H9 (cell line): Measurements from ENCODE around the gene CD300LG. TPM values are rescaled to one million over a fixed set of nuclear protein-coding genes. Genes with fewer than 3 reads are reported as not detected.
A peak's percentile ranks its signal among the peaks of the same experiment; 100 is the strongest.
"Not testable (repeated sequence)": the region's sequence is repeated elsewhere in the genome, so short reads cannot be mapped to it uniquely, and the experiment has no call there.

Experiments
- DNase-seq: peaks from one replicate; pipeline ENCODE4 v3.0.0-alpha.2; 2017
- H2AFZ ChIP-seq: one replicate; pipeline ENCODE4 v1.6.1; 2013; ENCODE audit warnings: mild to moderate bottlenecking, low read length, control low read depth, moderate library complexity
- H2AK5ac ChIP-seq: 2 replicates; pipeline ENCODE4 v1.6.1; 2013; ENCODE audit warnings: low read length, control low read depth, mixed read lengths; ENCODE audit not compliant: insufficient read length
- H2BK120ac ChIP-seq: one replicate; pipeline ENCODE4 v1.6.1; 2013; ENCODE audit warnings: low read depth, mild to moderate bottlenecking, low read length, control low read depth, inconsistent platforms; ENCODE audit not compliant: poor library complexity, severe bottlenecking
- H2BK12ac ChIP-seq: 2 replicates; pipeline ENCODE4 v1.6.1; 2013; ENCODE audit warnings: low read length, control low read depth, mixed read lengths, low read depth; ENCODE audit not compliant: insufficient read length
- H2BK15ac ChIP-seq: 2 replicates; pipeline ENCODE4 v1.6.1; 2013; ENCODE audit warnings: low read depth, low read length, control low read depth
- H2BK20ac ChIP-seq: one replicate; pipeline ENCODE4 v1.6.1; 2013; ENCODE audit warnings: low read depth, mild to moderate bottlenecking, low read length, control low read depth, inconsistent platforms; ENCODE audit not compliant: poor library complexity, severe bottlenecking
- H2BK5ac ChIP-seq: 2 replicates; pipeline ENCODE4 v1.6.1; 2013; ENCODE audit warnings: low read length, control low read depth, mixed read lengths; ENCODE audit not compliant: insufficient read length
- H3K14ac ChIP-seq: 2 replicates; pipeline ENCODE4 v1.6.1; 2013; ENCODE audit warnings: low read length, control low read depth; ENCODE audit not compliant: insufficient read depth
- H3K18ac ChIP-seq: 2 replicates; pipeline ENCODE4 v1.6.1; 2013; ENCODE audit warnings: low read depth, mild to moderate bottlenecking, mixed read lengths, low read length, control low read depth; ENCODE audit not compliant: insufficient read length
- H3K23ac ChIP-seq: 2 replicates; pipeline ENCODE4 v1.6.1; 2013; ENCODE audit warnings: low read length, control low read depth, mixed read lengths, low read depth; ENCODE audit not compliant: insufficient read length
- H3K23me2 ChIP-seq: 2 replicates; pipeline ENCODE4 v1.6.1; 2013; ENCODE audit warnings: low read depth, mild to moderate bottlenecking, mixed read lengths, low read length, control low read depth; ENCODE audit not compliant: insufficient read length, poor library complexity, severe bottlenecking
- H3K27ac ChIP-seq: 2 replicates; pipeline ENCODE4 v1.5.1; 2013; ENCODE audit warnings: low read length, control low read depth, mixed read lengths, low read depth; ENCODE audit not compliant: insufficient read length
- H3K27me3 ChIP-seq: 2 replicates; pipeline ENCODE4 v1.6.1; 2013; ENCODE audit warnings: low read length, control low read depth, inconsistent platforms; ENCODE audit not compliant: insufficient read depth
- H3K4ac ChIP-seq: 2 replicates; pipeline ENCODE4 v1.6.1; 2013; ENCODE audit warnings: low read depth, mild to moderate bottlenecking, control low read depth, inconsistent platforms, low read length, moderate library complexity
- H3K4me1 ChIP-seq: 2 replicates; pipeline ENCODE4 v1.6.1; 2013; ENCODE audit warnings: low read length, control low read depth, inconsistent platforms; ENCODE audit not compliant: insufficient read depth
- H3K4me2 ChIP-seq: 2 replicates; pipeline ENCODE4 v1.6.1; 2013; ENCODE audit warnings: low read length, control low read depth, mixed read lengths; ENCODE audit not compliant: insufficient read length, insufficient read depth
- H3K56ac ChIP-seq: 2 replicates; pipeline ENCODE4 v1.6.1; 2013; ENCODE audit warnings: low read depth, mild to moderate bottlenecking, mixed read lengths, low read length, control low read depth; ENCODE audit not compliant: insufficient read length
- H3K79me1 ChIP-seq: 2 replicates; pipeline ENCODE4 v1.6.1; 2013; ENCODE audit warnings: low read depth, mild to moderate bottlenecking, moderate library complexity, low read length, control low read depth, inconsistent platforms; ENCODE audit not compliant: insufficient read depth, poor library complexity, severe bottlenecking
- H3K79me2 ChIP-seq: 2 replicates; pipeline ENCODE4 v1.6.1; 2013; ENCODE audit warnings: low read length, control low read depth, inconsistent platforms; ENCODE audit not compliant: insufficient read depth
- H3K9ac ChIP-seq: 2 replicates; pipeline ENCODE4 v1.6.1; 2013; ENCODE audit warnings: low read length, control low read depth, mixed read lengths; ENCODE audit not compliant: insufficient read length; ENCODE audit errors: extremely low read depth
- H3K9me3 ChIP-seq: one replicate; pipeline ENCODE4 v1.6.1; 2013; ENCODE audit warnings: low read depth, low read length, inconsistent platforms; ENCODE audit not compliant: control insufficient read depth
- H3T11ph ChIP-seq: one replicate; pipeline ENCODE4 v1.6.1; 2013; ENCODE audit warnings: mild to moderate bottlenecking, low read length, control low read depth, inconsistent platforms
- H4K20me1 ChIP-seq: one replicate; pipeline ENCODE4 v1.6.1; 2013; ENCODE audit not compliant: control insufficient read depth, insufficient read length, insufficient read depth
- H4K5ac ChIP-seq: 2 replicates; pipeline ENCODE4 v1.6.1; 2013; ENCODE audit warnings: low read depth, mild to moderate bottlenecking, mixed read lengths, low read length, control low read depth; ENCODE audit not compliant: insufficient read length
- H4K8ac ChIP-seq: replicated peaks from 2 replicates; pipeline ENCODE4 v1.6.1; 2013; ENCODE audit warnings: low read length, control low read depth, mixed read lengths, low read depth; ENCODE audit not compliant: insufficient read length
- H4K91ac ChIP-seq: 2 replicates; pipeline ENCODE4 v1.6.1; 2013; ENCODE audit warnings: low read depth, mild to moderate bottlenecking, moderate library complexity, mixed read lengths, low read length, control low read depth; ENCODE audit not compliant: insufficient read length
- H3K27ac Mint-ChIP-seq, 3 experiments: 2 replicates in 2 of 3; 3 replicates in 1 of 3; pipeline ENCODE4 v1.8.0; 2020 to 2021; ENCODE audit warnings: mixed read lengths in 3 of 3, mild to moderate bottlenecking in 1 of 3, moderate library complexity in 1 of 3
- H3K27me3 Mint-ChIP-seq: 2 replicates; pipeline ENCODE4 v1.8.0; 2021; ENCODE audit warnings: low read depth, mild to moderate bottlenecking, moderate library complexity, mixed read lengths
- H3K36me3 Mint-ChIP-seq, 3 experiments: 2 replicates in 2 of 3; 3 replicates in 1 of 3; pipeline ENCODE4 v1.8.0; 2020 to 2021; ENCODE audit warnings: low read depth in 3 of 3, mixed read lengths in 3 of 3; ENCODE audit not compliant: insufficient read depth in 1 of 3
- H3K4me1 Mint-ChIP-seq, 2 experiments: 2 replicates each; pipeline ENCODE4 v1.8.0; 2020; ENCODE audit warnings: mixed read lengths in 2 of 2
- H3K4me3 Mint-ChIP-seq, 2 experiments: 2 replicates in 1 of 2; 3 replicates in 1 of 2; pipeline ENCODE4 v1.8.0; 2020 to 2021; ENCODE audit warnings: mild to moderate bottlenecking in 2 of 2, mixed read lengths in 2 of 2, moderate library complexity in 1 of 2
- H3K9me3 Mint-ChIP-seq, 2 experiments: 2 replicates in 1 of 2; 3 replicates in 1 of 2; pipeline ENCODE4 v1.8.0; 2020; ENCODE audit warnings: mild to moderate bottlenecking in 2 of 2, mixed read lengths in 2 of 2, moderate library complexity in 1 of 2
- WGBS: extraction: QIAGEN DNeasy Blood & Tissue Kit; methylation state at CpG from one replicate; pipeline ENCODE4 v1.1.7; 2013; ENCODE audit warnings: missing lambda C conversion rate, low lambda C conversion rate, mixed read lengths; ENCODE audit not compliant: insufficient read length; ENCODE audit errors: extremely low coverage; 5-methylcytosine and 5-hydroxymethylcytosine counted together
- total RNA-seq: library from RNA; stranded (reverse); gene quantifications from 2 replicates; pipeline ENCODE4 v1.2.1, GENCODE V29; 2021
- TF ChIP-seq, protein P1 (sequence below): fragments of 200-600 bp; sonication (generic); conservative IDR thresholded peaks from 3 replicates; pipeline ENCODE4 v1.8.0; 2021; ENCODE audit warnings: antibody characterized with exemption, mild to moderate bottlenecking

The CD300LG gene
- total RNA-seq, 1 experiment from 2014 or later = not detected

- Histone ChIP-seq H3T11ph (no peak overlapping the region), H3K9me3 (no peaks in the 10 kb centered on the region), H3K14ac (no peak overlapping the region), H2BK15ac (no peak overlapping the region), H2BK20ac (no peak overlapping the region), H4K91ac (no peak overlapping the region), H3K79me1 (no peaks in the 10 kb centered on the region), H2BK12ac (no peak overlapping the region), H4K5ac (no peak overlapping the region), H2BK120ac (no peak overlapping the region), H3K4me1 (no peaks in the 10 kb centered on the region; the same call in 1 of the 2 replicates), H3K27me3 (no peaks in the 10 kb centered on the region), H2AFZ (no peak overlapping the region), H3K79me2 (no peaks in the 10 kb centered on the region), H2BK5ac (no peak overlapping the region), H4K20me1 (no peaks in the 10 kb centered on the region), H4K8ac (no peak overlapping the region), H3K23me2 (no peaks in the 10 kb centered on the region), H3K9ac (no peak overlapping the region), H3K18ac (no peak overlapping the region), H3K4ac (no peak overlapping the region), H2AK5ac (no peak overlapping the region), H3K56ac (no peak overlapping the region), H3K23ac (no peak overlapping the region), H3K4me2 (no peak overlapping the region), H3K27ac (no peak overlapping the region)
- H3K27ac Mint-ChIP-seq = no peak overlapping the region
- no peaks in the 10 kb centered on the region for H3K9me3 Mint-ChIP-seq
- H3K4me1 Mint-ChIP-seq = peaks cover 11 to 13% of the 10 kb centered on the region in 2 experiments
- H3K36me3 Mint-ChIP-seq = no peaks in the 10 kb centered on the region
- H3K27me3 Mint-ChIP-seq = peaks cover 6% of the 10 kb centered on the region
- WGBS = no CpG with 5 or more reads among the region's 4 CpGs
- no peak overlapping the region; a peak in 1 of 5 replicates for H3K4me3 Mint-ChIP-seq
- TF ChIP-seq, protein P1, sequence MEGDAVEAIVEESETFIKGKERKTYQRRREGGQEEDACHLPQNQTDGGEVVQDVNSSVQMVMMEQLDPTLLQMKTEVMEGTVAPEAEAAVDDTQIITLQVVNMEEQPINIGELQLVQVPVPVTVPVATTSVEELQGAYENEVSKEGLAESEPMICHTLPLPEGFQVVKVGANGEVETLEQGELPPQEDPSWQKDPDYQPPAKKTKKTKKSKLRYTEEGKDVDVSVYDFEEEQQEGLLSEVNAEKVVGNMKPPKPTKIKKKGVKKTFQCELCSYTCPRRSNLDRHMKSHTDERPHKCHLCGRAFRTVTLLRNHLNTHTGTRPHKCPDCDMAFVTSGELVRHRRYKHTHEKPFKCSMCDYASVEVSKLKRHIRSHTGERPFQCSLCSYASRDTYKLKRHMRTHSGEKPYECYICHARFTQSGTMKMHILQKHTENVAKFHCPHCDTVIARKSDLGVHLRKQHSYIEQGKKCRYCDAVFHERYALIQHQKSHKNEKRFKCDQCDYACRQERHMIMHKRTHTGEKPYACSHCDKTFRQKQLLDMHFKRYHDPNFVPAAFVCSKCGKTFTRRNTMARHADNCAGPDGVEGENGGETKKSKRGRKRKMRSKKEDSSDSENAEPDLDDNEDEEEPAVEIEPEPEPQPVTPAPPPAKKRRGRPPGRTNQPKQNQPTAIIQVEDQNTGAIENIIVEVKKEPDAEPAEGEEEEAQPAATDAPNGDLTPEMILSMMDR = no peak
- no peak for DNase-seq
Observed at GRCh38 chr17:43841282-43841681, 5.7 kb upstream of the CD300LG start.

DNA sequence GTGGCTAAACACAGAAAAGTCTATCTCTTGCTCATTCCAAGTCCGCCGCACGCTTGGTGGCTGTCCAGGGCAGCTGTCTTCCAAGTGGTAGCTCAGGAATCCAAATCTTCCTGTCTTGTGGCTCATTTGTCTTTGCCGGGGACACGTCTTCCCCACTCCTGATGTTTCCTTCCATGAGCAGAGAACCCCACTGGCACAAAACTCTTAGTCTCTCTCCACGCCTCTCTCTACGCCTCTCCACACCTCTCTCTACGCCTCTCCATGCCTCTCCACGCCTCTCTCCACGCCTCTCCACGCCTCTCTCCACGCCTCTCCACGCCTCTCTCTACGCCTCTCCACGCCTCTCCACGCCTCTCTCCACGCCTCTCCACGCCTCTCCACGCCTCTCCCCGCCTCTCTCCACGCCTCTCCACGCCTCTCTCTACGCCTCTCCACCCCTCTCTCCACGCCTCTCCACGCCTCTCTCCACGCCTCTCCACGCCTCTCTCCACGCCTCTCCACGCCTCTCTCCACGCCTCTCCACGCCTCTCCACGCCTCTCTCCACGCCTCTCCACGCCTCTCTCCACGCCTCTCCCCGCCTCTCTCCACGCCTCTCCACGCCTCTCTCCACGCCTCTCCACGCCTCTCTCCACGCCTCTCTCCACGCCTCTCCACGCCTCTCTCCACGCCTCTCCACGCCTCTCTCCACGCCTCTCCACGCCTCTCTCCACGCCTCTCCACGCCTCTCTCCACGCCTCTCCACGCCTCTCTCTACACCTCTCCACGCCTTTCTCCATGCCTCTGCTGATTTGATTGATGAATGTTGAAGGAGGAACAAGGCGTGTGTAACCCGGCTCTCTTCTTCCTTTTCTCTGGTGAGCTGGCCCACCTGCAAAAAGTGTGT lies 4.6 kb upstream of the CD300LG start:
- not testable (repeated sequence) for H3K4me2 ChIP-seq, H3K79me2 ChIP-seq, H3K27ac ChIP-seq, H2BK5ac ChIP-seq, DNase-seq, H3T11ph ChIP-seq, H3K4me3 Mint-ChIP-seq, H4K5ac ChIP-seq, H3K9ac ChIP-seq, H3K4ac ChIP-seq, H2BK120ac ChIP-seq, H3K9me3 ChIP-seq, H3K79me1 ChIP-seq, H3K27ac Mint-ChIP-seq, H3K56ac ChIP-seq, H2AK5ac ChIP-seq, H3K9me3 Mint-ChIP-seq, H2BK15ac ChIP-seq, H3K23ac ChIP-seq, H4K20me1 ChIP-seq, H3K27me3 ChIP-seq, H4K91ac ChIP-seq, H3K23me2 ChIP-seq, H2BK20ac ChIP-seq, H3K4me1 ChIP-seq, H3K36me3 Mint-ChIP-seq, H4K8ac ChIP-seq, H3K14ac ChIP-seq, H3K27me3 Mint-ChIP-seq, H2BK12ac ChIP-seq, H3K18ac ChIP-seq
- no CpG with 5 or more reads among the region's 54 CpGs for whole genome bisulfite sequencing
- peaks cover 17 to 22% of the 10 kb centered on the region in 2 experiments for H3K4me1 Mint-ChIP-seq
- H2AFZ ChIP-seq = peak overlapping the region; percentile 56
